NCI-H1092 treated with DMSO at 0.1 percent for 48 hours (cell line): Measurements from ENCODE around the gene EEF1AKMT1.
"Not testable (repeated sequence)": the region's sequence is repeated elsewhere in the genome, so short reads cannot be mapped to it uniquely, and the experiment has no call there.

ENCODE experiments used
- DNase-seq: peaks from one replicate; lab custom pipeline; 2025; lab: John Stamatoyannopoulos, UW

The EEF1AKMT1 gene

GRCh38 chr13:20696073-20696472 is 77.7 kb downstream of the EEF1AKMT1 start:
- DNase-seq = no peak

- no peak for DNase-seq
Observed at GRCh38 chr13:20691616-20692015, 82.1 kb downstream of the EEF1AKMT1 start.

- DNase-seq = no peak
Observed at GRCh38 chr13:20689291-20689690, 84.5 kb downstream of the EEF1AKMT1 start.

GRCh38 chr13:20686863-20687579 is 86.7 kb downstream of the EEF1AKMT1 start:
- DNase-seq = no peak

- no peak for DNase-seq
Observed at GRCh38 chr13:20686167-20686566, 87.6 kb downstream of the EEF1AKMT1 start.

GRCh38 chr13:20685092-20685491 is 88.7 kb downstream of the EEF1AKMT1 start:
- no peak for DNase-seq

GRCh38 chr13:20684546-20684945 is 89.2 kb downstream of the EEF1AKMT1 start:
- no peak for DNase-seq

GRCh38 chr13:20684041-20684440 is 89.7 kb downstream of the EEF1AKMT1 start:
- no peak for DNase-seq

- no peak for DNase-seq
Observed at GRCh38 chr13:20682061-20682460, 91.7 kb downstream of the EEF1AKMT1 start.

GRCh38 chr13:20681481-20681880 is 92.3 kb downstream of the EEF1AKMT1 start:
- not testable (repeated sequence) for DNase-seq

- DNase-seq = no peak
Observed at GRCh38 chr13:20680416-20681080, 93.2 kb downstream of the EEF1AKMT1 start.

- no peak for DNase-seq
Observed at GRCh38 chr13:20679879-20680278, 93.9 kb downstream of the EEF1AKMT1 start.
